ENCODE results near the gene KRT31. TPM values are rescaled to one million over a fixed set of nuclear protein-coding genes. Genes with fewer than 3 reads are reported as not detected.

Gene KRT31
- polyA plus RNA-seq, 1 of the 3 experiments (the other 2 are of a cell fraction): 0.03 TPM

GRCh38 chr17:41396340-41396739 is 1.1 kb downstream of the KRT31 start:
- Histone ChIP-seq H3K4me1 (ENCODE audit: control insufficient read depth in 1 of 2, insufficient read depth in 2 of 2, low read depth in 1 of 2, low read length in 1 of 2) (0 out of 4 replicates have a peak, but pooled peaks cover 0 to 4% of the 10 kb centered on the region in 2 experiments), H3K9ac (no peak overlapping the region), H3F3A (replicated peaks; ENCODE audit: insufficient read depth) (no peaks in the 10 kb centered on the region), H3K27me3 (ENCODE audit: insufficient read depth) (no peaks in the 10 kb centered on the region), H3K4me3 (ENCODE audit: low read depth in 2 of 2, low read length in 1 of 2) (no peak overlapping the region), H3K27ac (ENCODE audit: low read depth in 2 of 2, low read length in 1 of 2) (no peak overlapping the region), H3K9me3 (no peaks in the 10 kb centered on the region), H3K36me3 (replicated peaks in 1 of 2; ENCODE audit: control insufficient read depth in 1 of 2, insufficient read depth in 2 of 2, low read length in 1 of 2) (no peaks in the 10 kb centered on the region), H4K20me1 (ENCODE audit: insufficient read depth) (no peaks in the 10 kb centered on the region), H3K79me2 (ENCODE audit: insufficient read depth) (no peaks in the 10 kb centered on the region), H3K4me2 (no peak overlapping the region), H2AFZ (ENCODE audit: low read depth) (no peak overlapping the region), H3K9me2 (no peaks in the 10 kb centered on the region)
- POLR2A ChIA-PET: no interaction called here
- TF ChIP-seq RFX5 (IDR thresholded peaks at IDR 0.05; ENCODE audit: low read length) (no peak), EZH2phosphoT487 (IDR thresholded peaks at IDR 0.05; ENCODE audit: borderline replicate concordance, low read depth) (no peak), ELF1 (IDR thresholded peaks at IDR 0.05) (no peak), MEF2A (IDR thresholded peaks at IDR 0.05; ENCODE audit: borderline replicate concordance, low read depth) (no peak), POLR2AphosphoS5 (IDR thresholded peaks at IDR 0.05; ENCODE audit: low read depth, low read length) (no peak), TEAD4 (IDR thresholded peaks at IDR 0.05; ENCODE audit: borderline replicate concordance, insufficient read depth) (no peak), RXRA (IDR thresholded peaks at IDR 0.05; ENCODE audit: borderline replicate concordance, low read depth) (no peak), FOXJ3 (CRISPR knock-in tag; IDR thresholded peaks at IDR 0.05) (no peak), CHD2 (IDR thresholded peaks at IDR 0.05; ENCODE audit: low read length, partially characterized antibody) (no peak), NRF1 (IDR thresholded peaks at IDR 0.05; ENCODE audit: low read depth, low read length) (no peak), EP300 (IDR thresholded peaks at IDR 0.05; ENCODE audit: borderline replicate concordance in 1 of 2, low read depth in 1 of 2, low read length in 1 of 2) (no peak), JUND (IDR thresholded peaks at IDR 0.05) (no peak), SIN3A (IDR thresholded peaks at IDR 0.05; ENCODE audit: borderline replicate concordance, low read depth, low read length) (no peak), RCOR1 (IDR thresholded peaks at IDR 0.05; ENCODE audit: low read length) (no peak), GABPA (IDR thresholded peaks at IDR 0.05; ENCODE audit: low read depth) (no peak)
- TF ChIP-seq, protein P1, sequence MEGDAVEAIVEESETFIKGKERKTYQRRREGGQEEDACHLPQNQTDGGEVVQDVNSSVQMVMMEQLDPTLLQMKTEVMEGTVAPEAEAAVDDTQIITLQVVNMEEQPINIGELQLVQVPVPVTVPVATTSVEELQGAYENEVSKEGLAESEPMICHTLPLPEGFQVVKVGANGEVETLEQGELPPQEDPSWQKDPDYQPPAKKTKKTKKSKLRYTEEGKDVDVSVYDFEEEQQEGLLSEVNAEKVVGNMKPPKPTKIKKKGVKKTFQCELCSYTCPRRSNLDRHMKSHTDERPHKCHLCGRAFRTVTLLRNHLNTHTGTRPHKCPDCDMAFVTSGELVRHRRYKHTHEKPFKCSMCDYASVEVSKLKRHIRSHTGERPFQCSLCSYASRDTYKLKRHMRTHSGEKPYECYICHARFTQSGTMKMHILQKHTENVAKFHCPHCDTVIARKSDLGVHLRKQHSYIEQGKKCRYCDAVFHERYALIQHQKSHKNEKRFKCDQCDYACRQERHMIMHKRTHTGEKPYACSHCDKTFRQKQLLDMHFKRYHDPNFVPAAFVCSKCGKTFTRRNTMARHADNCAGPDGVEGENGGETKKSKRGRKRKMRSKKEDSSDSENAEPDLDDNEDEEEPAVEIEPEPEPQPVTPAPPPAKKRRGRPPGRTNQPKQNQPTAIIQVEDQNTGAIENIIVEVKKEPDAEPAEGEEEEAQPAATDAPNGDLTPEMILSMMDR (IDR thresholded peaks at IDR 0.05): no peak
- TF ChIP-seq, protein P2, sequence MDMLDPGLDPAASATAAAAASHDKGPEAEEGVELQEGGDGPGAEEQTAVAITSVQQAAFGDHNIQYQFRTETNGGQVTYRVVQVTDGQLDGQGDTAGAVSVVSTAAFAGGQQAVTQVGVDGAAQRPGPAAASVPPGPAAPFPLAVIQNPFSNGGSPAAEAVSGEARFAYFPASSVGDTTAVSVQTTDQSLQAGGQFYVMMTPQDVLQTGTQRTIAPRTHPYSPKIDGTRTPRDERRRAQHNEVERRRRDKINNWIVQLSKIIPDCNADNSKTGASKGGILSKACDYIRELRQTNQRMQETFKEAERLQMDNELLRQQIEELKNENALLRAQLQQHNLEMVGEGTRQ (IDR thresholded peaks at IDR 0.05; ENCODE audit: borderline replicate concordance, low read depth, low read length): no peak
- TF ChIP-seq, protein P3, sequence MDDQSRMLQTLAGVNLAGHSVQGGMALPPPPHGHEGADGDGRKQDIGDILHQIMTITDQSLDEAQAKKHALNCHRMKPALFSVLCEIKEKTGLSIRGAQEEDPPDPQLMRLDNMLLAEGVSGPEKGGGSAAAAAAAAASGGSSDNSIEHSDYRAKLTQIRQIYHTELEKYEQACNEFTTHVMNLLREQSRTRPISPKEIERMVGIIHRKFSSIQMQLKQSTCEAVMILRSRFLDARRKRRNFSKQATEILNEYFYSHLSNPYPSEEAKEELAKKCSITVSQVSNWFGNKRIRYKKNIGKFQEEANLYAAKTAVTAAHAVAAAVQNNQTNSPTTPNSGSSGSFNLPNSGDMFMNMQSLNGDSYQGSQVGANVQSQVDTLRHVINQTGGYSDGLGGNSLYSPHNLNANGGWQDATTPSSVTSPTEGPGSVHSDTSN (IDR thresholded peaks at IDR 0.05): no peak
- CTCF ChIA-PET: interaction anchor here (1.1 kb wide), 1 partner anchor 267 kb away, joined by 3 read pairs; no protein-coding TSS in a partner anchor
- no peak for DNase-seq
- WGBS (ENCODE audit: low lambda C conversion rate): 75% methylated on average over 7 of the region's 7 CpGs
